Stimulated activated CD4-positive, alpha-beta T cell treated with anti-CD3 and anti-CD28 coated beads, Interleukin-12 subunit alpha, Interleukin-12 subunit beta, amount 100 ng/mL, for 48 hours (primary cell): ENCODE data around the gene CYSRT1.

Experiments
- DNase-seq, 3 donors: peaks; one replicate each; pipeline ENCODE4 v3.0.0-alpha.2; 2020; ENCODE audit warnings: low read depth in 2 of 3, low spot score in 1 of 3

The CYSRT1 gene

GRCh38 chr9:137223078-137223970, 1.6 kb upstream of the CYSRT1 start:
- peak; percentile 97 to 99 (median 97) for DNase-seq

DNA sequence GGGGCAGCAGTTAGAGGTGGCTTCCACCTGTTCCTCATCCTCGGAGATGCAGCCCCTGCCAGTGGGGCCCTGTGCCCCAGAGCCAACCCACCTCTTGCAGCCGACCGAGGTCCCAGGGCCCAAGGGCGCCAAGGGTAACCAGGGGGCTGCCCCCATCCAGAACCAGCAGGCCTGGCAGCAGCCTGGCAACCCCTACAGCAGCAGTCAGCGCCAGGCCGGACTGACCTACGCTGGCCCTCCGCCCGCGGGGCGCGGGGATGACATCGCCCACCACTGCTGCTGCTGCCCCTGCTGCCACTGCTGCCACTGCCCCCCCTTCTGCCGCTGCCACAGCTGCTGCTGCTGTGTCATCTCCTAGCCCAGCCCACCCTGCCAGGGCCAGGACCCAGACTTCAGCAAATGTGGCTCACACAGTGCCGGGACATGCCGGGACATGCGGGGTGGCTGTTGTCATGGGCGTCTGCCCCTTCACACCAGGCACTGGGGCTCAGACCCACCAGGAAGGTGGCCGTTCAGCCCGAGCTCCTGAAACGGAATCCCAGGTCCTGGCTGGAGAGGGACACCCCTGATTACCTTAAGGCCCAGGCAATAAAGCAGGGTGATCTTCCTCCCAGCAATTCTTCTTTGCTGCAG, 841 bp downstream of the CYSRT1 start:
- DNase-seq = no peak

GRCh38 chr9:137226338-137227053, 1.5 kb downstream of the CYSRT1 start:
- no peak for DNase-seq

GRCh38 chr9:137227054-137227852, 2.3 kb downstream of the CYSRT1 start, which contains the start of gene RNF224:
RNF224 (plus strand) TSS chr9:137227502; CDS start chr9:137228336, 834 bp downstream.
- DNase-seq = peak; percentile 71 to 84 (median 75)

DNA sequence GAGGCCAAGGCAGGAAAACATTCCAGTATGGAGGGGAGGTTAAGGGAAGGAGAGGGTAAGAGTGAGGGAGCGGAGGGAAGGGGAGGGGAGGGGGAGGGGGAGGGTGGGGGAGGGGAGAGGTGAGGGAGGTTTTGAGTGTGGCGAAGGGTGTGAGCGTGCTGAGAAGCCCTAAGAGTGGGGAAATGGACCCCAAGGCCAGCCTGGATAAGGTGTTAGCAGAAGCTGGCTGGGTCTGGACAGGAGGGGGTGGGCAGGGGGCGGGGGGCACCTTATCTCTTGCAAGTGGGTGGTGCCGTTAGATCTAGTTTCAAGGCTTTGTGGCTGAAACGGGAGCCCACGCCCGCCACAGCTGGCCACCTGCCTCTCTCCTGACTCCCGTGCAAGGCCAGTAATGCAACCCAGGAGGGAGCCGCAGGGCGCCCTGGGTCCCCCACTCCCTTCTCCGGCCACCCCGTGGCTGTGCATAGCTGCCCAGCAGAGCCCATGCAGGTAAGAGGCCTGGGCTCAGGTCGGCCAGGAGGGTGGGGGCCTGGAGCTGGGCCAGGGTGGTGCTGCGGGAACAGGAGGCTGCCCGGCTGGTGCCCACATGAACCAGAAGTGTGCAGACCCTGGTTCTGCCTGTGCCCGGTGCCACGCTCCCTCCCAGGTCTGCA, 3.0 kb downstream of the CYSRT1 start:
- no peak for DNase-seq

DNA sequence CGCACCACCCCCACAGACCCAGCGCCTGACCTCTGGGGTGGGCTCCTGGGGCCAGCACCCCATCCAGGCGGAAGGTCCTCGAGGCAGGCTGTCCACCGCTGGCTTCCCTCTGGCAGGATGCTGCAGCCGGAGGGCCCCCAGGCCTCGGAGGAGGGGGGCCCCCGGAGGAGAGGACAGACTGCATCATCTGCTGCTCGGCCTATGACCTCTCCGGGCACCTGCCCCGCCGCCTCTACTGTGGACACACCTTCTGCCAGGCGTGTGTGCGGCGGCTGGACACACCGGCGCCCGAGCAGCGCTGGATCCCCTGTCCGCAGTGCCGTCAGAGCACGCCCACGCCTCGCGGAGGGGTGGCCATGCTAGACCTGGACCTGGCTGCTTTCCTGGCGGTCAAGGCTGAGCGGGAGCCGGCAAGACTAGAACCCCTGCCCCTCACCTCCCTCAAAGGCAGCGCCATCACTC, 3.6 kb downstream of the CYSRT1 start:
- no peak for DNase-seq

- no peak for DNase-seq
These were observed 4.3 kb downstream of the CYSRT1 start for GRCh38 chr9:137228968-137229896.

DNA sequence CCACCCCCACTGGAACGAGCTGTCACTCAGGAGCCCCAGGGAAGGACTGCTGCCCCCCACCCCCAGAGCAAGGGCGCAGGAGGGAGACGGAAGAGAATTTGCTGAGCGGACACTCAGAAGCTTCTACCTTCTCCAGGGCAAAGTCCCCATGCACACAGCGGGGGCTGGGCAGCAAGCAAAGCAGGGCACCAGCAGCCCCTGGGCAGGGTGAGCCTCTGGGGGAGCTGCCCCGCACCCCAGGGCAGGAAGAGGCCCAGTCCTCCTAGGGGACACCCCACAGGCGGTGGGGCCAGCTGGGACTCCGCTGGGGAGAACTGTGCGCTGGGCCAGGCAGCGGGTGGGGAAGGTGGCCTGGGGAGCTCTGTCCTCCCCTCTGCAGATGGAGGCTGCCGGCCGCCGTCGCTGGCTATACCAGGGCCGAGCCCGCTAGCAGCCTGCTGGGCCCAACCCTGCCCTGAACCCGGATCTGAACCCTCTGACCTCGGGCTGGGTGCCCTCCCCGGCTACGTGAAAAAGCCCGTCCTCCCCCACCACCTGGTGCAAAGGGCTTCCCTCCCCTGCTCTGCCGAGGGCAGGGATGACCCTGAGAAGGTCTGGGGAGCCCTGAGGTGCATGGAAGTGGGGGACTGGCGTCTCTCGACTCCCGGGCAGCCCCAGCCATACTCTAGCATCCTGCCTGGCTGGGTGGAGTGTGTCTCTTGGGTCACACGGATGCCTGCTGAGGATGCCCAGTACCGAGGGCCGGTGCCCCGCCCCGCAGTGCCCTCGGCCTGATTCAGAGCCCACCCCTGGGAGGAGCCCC, 5.1 kb downstream of the CYSRT1 start:
- DNase-seq = no peak

DNA sequence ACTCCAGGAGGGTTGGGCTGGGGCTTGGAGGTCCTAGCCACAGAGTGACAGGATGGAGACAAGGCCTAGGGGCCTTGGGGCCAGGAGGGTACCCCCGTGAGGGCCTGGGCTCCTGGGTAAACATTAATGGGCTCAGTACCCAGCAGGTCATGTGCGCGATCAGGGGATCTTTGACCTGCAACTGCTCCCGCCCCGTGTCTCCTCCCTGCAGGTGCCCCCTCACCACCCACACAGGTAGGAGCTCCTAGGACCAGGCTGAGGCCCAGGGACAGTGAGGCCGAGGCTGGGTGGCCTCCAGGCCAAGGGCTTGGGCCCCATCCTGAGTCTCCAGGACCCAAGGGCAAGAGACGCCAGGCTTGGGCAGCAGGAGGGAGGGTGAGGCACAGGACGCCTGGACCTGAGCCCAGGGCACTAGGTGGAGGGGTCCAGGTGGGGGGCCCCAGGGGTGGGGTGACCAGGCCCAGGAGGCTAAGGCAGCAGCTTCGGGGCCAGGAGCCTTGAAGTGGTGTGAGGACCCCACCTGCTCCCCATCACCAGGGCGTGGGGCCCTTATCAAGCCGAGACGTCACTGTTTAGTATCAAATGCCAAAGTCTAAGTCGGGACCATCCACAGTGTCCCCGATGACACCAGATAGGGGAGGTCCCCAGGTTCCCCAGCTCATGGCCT, 5.9 kb downstream of the CYSRT1 start, which contains the start of gene SLC34A3:
SLC34A3 (plus strand) TSS at position 197 of the 667 bp plus-strand sequence. CDS start 802 bp downstream, outside the sequence.
- DNase-seq = no peak

GRCh38 chr9:137231372-137232039, 6.5 kb downstream of the CYSRT1 start:
- DNase-seq = no peak

- no peak for DNase-seq
These were observed 7.1 kb downstream of the CYSRT1 start for GRCh38 chr9:137232101-137232500.

- no peak for DNase-seq
These were observed 7.5 kb downstream of the CYSRT1 start for GRCh38 chr9:137232510-137232909.

DNA sequence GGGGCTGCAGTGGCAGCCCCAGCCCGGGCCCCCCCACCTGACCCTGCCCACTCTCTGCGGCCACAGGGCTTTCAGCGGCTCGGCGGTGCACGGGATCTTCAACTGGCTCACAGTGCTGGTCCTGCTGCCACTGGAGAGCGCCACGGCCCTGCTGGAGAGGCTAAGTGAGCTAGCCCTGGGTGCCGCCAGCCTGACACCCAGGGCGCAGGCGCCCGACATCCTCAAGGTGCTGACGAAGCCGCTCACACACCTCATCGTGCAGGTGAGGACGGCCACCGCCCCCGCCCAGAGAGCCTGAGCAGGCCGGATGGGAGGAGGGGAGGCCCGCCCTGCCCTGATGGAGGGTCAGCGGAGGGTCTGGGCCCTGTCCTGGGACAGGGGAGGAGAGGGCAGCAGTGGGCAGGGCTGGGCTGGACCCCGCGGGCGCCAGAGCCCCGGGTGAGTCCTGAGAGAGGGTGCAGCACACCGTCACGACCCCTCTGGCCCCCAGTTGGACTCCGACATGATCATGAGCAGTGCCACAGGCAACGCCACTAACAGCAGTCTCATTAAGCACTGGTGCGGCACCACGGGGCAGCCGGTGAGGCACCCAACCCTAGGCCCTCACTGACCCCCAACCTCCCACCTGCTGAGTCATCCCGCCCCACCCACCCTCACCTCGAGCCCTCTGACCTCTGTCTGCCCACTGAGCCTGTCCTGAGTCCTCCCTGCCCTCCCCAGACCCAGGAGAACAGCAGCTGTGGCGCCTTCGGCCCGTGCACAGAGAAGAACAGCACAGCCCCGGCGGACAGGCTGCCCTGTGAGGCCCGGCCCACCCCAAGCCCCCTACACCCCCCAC, 8.4 kb downstream of the CYSRT1 start:
- DNase-seq = no peak

- no peak for DNase-seq
These were observed 9.2 kb downstream of the CYSRT1 start for GRCh38 chr9:137234055-137234697.

DNA sequence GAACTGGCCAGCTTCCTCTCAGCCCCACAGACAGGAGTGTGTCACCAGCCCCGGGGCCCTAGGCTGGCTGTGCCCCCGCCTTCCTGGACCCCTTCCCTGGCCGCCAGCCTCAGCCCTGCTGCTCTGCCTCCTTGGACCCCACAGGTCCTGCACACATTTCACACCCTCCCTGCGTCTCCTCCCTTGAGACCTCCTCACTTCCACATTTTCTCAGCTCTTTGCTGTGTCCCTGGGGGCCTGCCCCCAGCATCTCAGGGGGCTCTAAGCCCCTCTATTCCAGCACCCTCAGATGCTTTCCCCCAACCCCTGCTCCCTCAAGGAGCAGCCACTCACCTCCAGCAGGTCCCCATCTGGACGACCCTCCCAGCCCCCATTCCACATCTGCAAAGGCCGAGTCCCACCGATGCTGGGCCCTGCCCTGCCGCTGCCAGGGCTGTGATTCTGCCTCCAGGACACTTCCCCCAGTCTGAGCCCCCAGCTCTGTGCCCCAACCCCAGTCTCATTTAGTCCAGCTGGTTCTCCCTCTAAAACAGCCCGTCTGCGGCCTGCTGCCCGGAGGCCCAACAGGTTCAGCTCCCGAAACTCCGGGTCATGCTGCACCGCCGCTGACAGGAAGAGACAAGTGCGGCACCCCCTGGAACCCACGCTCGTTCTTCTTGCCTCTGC, 9.9 kb downstream of the CYSRT1 start:
- no peak for DNase-seq
